H1 (cell line): ENCODE results near the gene BPGM. TPM values are rescaled to one million over a fixed set of nuclear protein-coding genes. Genes with fewer than 3 reads are reported as not detected.

Experiments used
- CTCF ChIA-PET: fragments of 300-600 bp; sonication (Branson Sonifier 250); formaldehyde crosslinking; loops from one replicate; lab custom pipeline; 2021; ENCODE audit not compliant: partially characterized antibody; lab: Charles Lee
- POLR2A ChIA-PET: fragments of 300-600 bp; sonication (Branson Sonifier 250); formaldehyde crosslinking; loops from one replicate; lab custom pipeline; 2021; ENCODE audit warnings: inconsistent platforms; ENCODE audit not compliant: partially characterized antibody; lab: Charles Lee
- DNase-seq, 2 experiments: peaks; one replicate each; pipeline versions ENCODE4 v3.0.0 to v3.0.0-alpha.2; 2010 to 2022; ENCODE audit warnings: low spot score in 2 of 2, low read depth in 1 of 2, mixed read lengths in 1 of 2
- FAIRE-seq: peaks from 2 replicates; lab custom pipeline; 2011; peaks lifted over from hg19 to GRCh38; lab: Jason Lieb, UNC
- H2AFZ ChIP-seq: 2 replicates; pipeline ENCODE4 v1.8.1; 2012; ENCODE audit warnings: low read length, inconsistent platforms
- H2AK5ac ChIP-seq: 2 replicates; pipeline ENCODE4 v1.6.1; 2013; ENCODE audit warnings: low read depth, low read length
- H2BK120ac ChIP-seq: replicated peaks from 2 replicates; pipeline ENCODE3; 2013; ENCODE audit warnings: low read depth, low read length, inconsistent platforms
- H2BK12ac ChIP-seq: 2 replicates; pipeline ENCODE4 v1.6.1; 2013; ENCODE audit warnings: low read depth, low read length
- H2BK15ac ChIP-seq: 2 replicates; pipeline ENCODE4 v1.6.1; 2013; ENCODE audit warnings: low read length
- H2BK20ac ChIP-seq: 2 replicates; pipeline ENCODE4 v1.6.1; 2013; ENCODE audit warnings: low read length
- H2BK5ac ChIP-seq: 2 replicates; pipeline ENCODE4 v1.6.1; 2013; ENCODE audit warnings: low read depth, low read length
- H3K14ac ChIP-seq: 2 replicates; pipeline ENCODE4 v1.6.1; 2013; ENCODE audit warnings: inconsistent platforms; ENCODE audit not compliant: insufficient read length
- H3K18ac ChIP-seq: 2 replicates; pipeline ENCODE4 v1.6.1; 2013; ENCODE audit warnings: low read length; ENCODE audit errors: extremely low read depth
- H3K23ac ChIP-seq: 2 replicates; pipeline ENCODE4 v1.6.1; 2013; ENCODE audit warnings: inconsistent platforms; ENCODE audit not compliant: insufficient read length
- H3K23me2 ChIP-seq: 2 replicates; pipeline ENCODE4 v1.6.1; 2013; ENCODE audit warnings: low read depth, low read length
- H3K27ac ChIP-seq: 2 replicates; pipeline ENCODE4 v1.6.1; 2011; ENCODE audit warnings: low read depth, low read length, inconsistent platforms
- H3K27me3 ChIP-seq, 4 experiments: replicated peaks in 1 of 4; 1 replicate in 1 of 4; 2 replicates in 3 of 4; pipeline versions ENCODE4 v1.6.1 to v1.8.1; 2011 to 2013; ENCODE audit warnings: low read length in 3 of 4, mild to moderate bottlenecking in 3 of 4, inconsistent platforms in 2 of 4, mixed read lengths in 2 of 4, moderate library complexity in 1 of 4; ENCODE audit not compliant: control insufficient read depth in 3 of 4, insufficient read depth in 3 of 4; ENCODE audit errors: extremely low read depth in 1 of 4
- H3K36me3 ChIP-seq, 4 experiments: 2 replicates each; pipeline versions ENCODE4 v1.6.1 to v1.8.1; 2011 to 2013; ENCODE audit warnings: mild to moderate bottlenecking in 4 of 4, low read length in 3 of 4, moderate library complexity in 2 of 4, control low read depth in 1 of 4, inconsistent platforms in 1 of 4; ENCODE audit not compliant: insufficient read depth in 4 of 4, control insufficient read depth in 2 of 4
- H3K4ac ChIP-seq: replicated peaks from 2 replicates; pipeline ENCODE3; 2013; ENCODE audit warnings: low read length, low read depth, mixed read lengths, inconsistent platforms; ENCODE audit not compliant: insufficient read length
- H3K4me1 ChIP-seq, 4 experiments: replicated peaks in 1 of 4; 1 replicate in 1 of 4; 2 replicates in 3 of 4; pipeline versions ENCODE4 v1.6.1 to v1.8.1; 2011 to 2013; ENCODE audit warnings: low read length in 3 of 4, inconsistent platforms in 2 of 4, mixed read lengths in 1 of 4; ENCODE audit not compliant: insufficient read depth in 4 of 4, control insufficient read depth in 3 of 4
- H3K4me2 ChIP-seq, 2 experiments: 2 replicates each; pipeline versions ENCODE4 v1.6.1 to v1.8.1; 2011 to 2013; ENCODE audit warnings: low read depth in 2 of 2, low read length in 2 of 2, control low read depth in 1 of 2, inconsistent platforms in 1 of 2, mild to moderate bottlenecking in 1 of 2; ENCODE audit not compliant: insufficient read depth in 1 of 2
- H3K4me3 ChIP-seq, 4 experiments: fragments of 200-600, 300-600 bp in 1 of 4; sonication (generic), shearing (Covaris generic), sonication (Bioruptor Twin) in 1 of 4; 2 replicates each; pipeline versions ENCODE4 v1.5.1 to v1.8.1; 2011 to 2016; ENCODE audit warnings: low read length in 4 of 4, low read depth in 3 of 4, control low read depth in 2 of 4, inconsistent platforms in 2 of 4, mild to moderate bottlenecking in 2 of 4, mixed read lengths in 1 of 4, moderate library complexity in 1 of 4; ENCODE audit not compliant: insufficient read depth in 2 of 4; ENCODE audit errors: extremely low read depth in 1 of 4
- H3K56ac ChIP-seq: replicated peaks from 2 replicates; pipeline ENCODE3; 2013; ENCODE audit warnings: low read depth, mild to moderate bottlenecking, mixed read lengths, low read length, inconsistent platforms; ENCODE audit not compliant: insufficient read length
- H3K79me1 ChIP-seq: 2 replicates; pipeline ENCODE4 v1.6.1; 2013; ENCODE audit warnings: low read depth, low read length, control low read depth
- H3K79me2 ChIP-seq, 2 experiments: 2 replicates each; pipeline versions ENCODE4 v1.6.1 to v1.8.1; 2012 to 2013; ENCODE audit warnings: low read length in 2 of 2, mild to moderate bottlenecking in 2 of 2, inconsistent platforms in 1 of 2; ENCODE audit not compliant: insufficient read depth in 2 of 2, control insufficient read depth in 1 of 2
- H3K9ac ChIP-seq, 4 experiments: replicated peaks in 1 of 4; 1 replicate in 1 of 4; 2 replicates in 3 of 4; pipeline versions ENCODE4 v1.6.1 to v1.8.1; 2011 to 2013; ENCODE audit warnings: low read depth in 3 of 4, low read length in 3 of 4, control low read depth in 2 of 4, mild to moderate bottlenecking in 2 of 4, moderate library complexity in 2 of 4, inconsistent platforms in 1 of 4; ENCODE audit errors: extremely low read depth in 1 of 4
- H3K9me3 ChIP-seq, 2 experiments: 2 replicates each; pipeline versions ENCODE4 v1.6.1 to v1.8.1; 2012 to 2013; ENCODE audit warnings: mild to moderate bottlenecking in 2 of 2, moderate library complexity in 2 of 2, control low read depth in 1 of 2, inconsistent platforms in 1 of 2, low read depth in 1 of 2, low read length in 1 of 2, mixed read lengths in 1 of 2; ENCODE audit not compliant: insufficient read depth in 2 of 2
- H4K20me1 ChIP-seq, 2 experiments: replicated peaks in 1 of 2; 2 replicates each; pipeline versions ENCODE3 to v1.8.1; 2011 to 2013; ENCODE audit warnings: inconsistent platforms in 2 of 2, low read length in 2 of 2, mild to moderate bottlenecking in 1 of 2; ENCODE audit not compliant: insufficient read depth in 2 of 2, control insufficient read depth in 1 of 2
- H4K5ac ChIP-seq: 2 replicates; pipeline ENCODE4 v1.6.1; 2013; ENCODE audit warnings: low read length, low read depth, mixed read lengths, inconsistent platforms; ENCODE audit not compliant: insufficient read length
- H4K8ac ChIP-seq: 2 replicates; pipeline ENCODE4 v1.8.0; 2013; ENCODE audit warnings: mild to moderate bottlenecking, moderate library complexity, low read length, inconsistent platforms; ENCODE audit not compliant: insufficient read depth; ENCODE audit errors: extremely low read depth
- H4K91ac ChIP-seq: replicated peaks from 2 replicates; pipeline ENCODE3; 2013; ENCODE audit warnings: low read length, mixed read lengths, inconsistent platforms; ENCODE audit not compliant: insufficient read length
- BACH1 ChIP-seq: IDR thresholded peaks from 2 replicates; pipeline ENCODE4 v1.6.1; 2012; ENCODE audit warnings: low read length, improper control_type of control experiment
- CEBPB ChIP-seq: IDR thresholded peaks from 2 replicates; pipeline ENCODE4 v1.6.1; 2012; ENCODE audit warnings: low read depth, low read length
- CHD2 ChIP-seq: IDR thresholded peaks from 2 replicates; pipeline ENCODE4 v1.6.1; 2012; ENCODE audit warnings: low read length, improper control_type of control experiment
- KDM4A ChIP-seq: IDR thresholded peaks from one replicate; pipeline ENCODE4 v1.7.1; 2012; ENCODE audit warnings: low read depth, mild to moderate bottlenecking, moderate library complexity, low read length, inconsistent platforms; ENCODE audit not compliant: severe bottlenecking
- SIX5 ChIP-seq: IDR thresholded peaks from 2 replicates; pipeline ENCODE4 v1.6.1; 2011; ENCODE audit warnings: mild to moderate bottlenecking, low read depth, low read length
- SP2 ChIP-seq: IDR thresholded peaks from 2 replicates; pipeline ENCODE4 v1.6.1; 2012; ENCODE audit warnings: mild to moderate bottlenecking, low read length, inconsistent platforms
- SUZ12 ChIP-seq: fragments of 200-600 bp; sonication (generic); IDR thresholded peaks from 2 replicates; pipeline ENCODE4 v1.6.1; 2012; ENCODE audit warnings: mild to moderate bottlenecking, inconsistent platforms, low read length, moderate library complexity, mixed read lengths
- WGBS, 2 experiments: shearing (Covaris generic) in 1 of 2; methylation state at CpG; one replicate each; pipeline versions ENCODE4 v1.1.6 to v1.1.7; 2013 to 2015; ENCODE audit warnings: low lambda C conversion rate in 2 of 2, mixed read lengths in 2 of 2, inconsistent platforms in 1 of 2, low coverage in 1 of 2, missing lambda C conversion rate in 1 of 2; ENCODE audit not compliant: insufficient replicate concordance in 2 of 2, insufficient coverage in 1 of 2, insufficient read length in 1 of 2; ENCODE audit errors: extremely low coverage in 1 of 2, missing lambda C conversion rate in 1 of 2; 5-methylcytosine and 5-hydroxymethylcytosine counted together
- polyA plus RNA-seq, 7 experiments: library from polyadenylated mRNA; depleted of rRNA in 3 of 7; stranded (reverse) in 5 of 7; unstranded in 2 of 7; fragments of >200 nt in 5 of 7; fragments of 200-250 nt in 2 of 7; gene quantifications; 1 replicate in 5 of 7; 2 replicates in 1 of 7; 4 replicates in 1 of 7; pipeline versions ENCODE4 v1.2.1 to v1.2.3, GENCODE V29; 2011 to 2013; ENCODE audit warnings: missing spikeins in 2 of 7, mixed read lengths in 2 of 7
- total RNA-seq: library from RNA; stranded (reverse); fragmentation: NEBNext Ultra II Directional; extraction: Animal tissue kit (Norgen Biotek cat#: 25700); gene quantifications from 2 replicates; pipeline ENCODE4 v1.2.1, GENCODE V29; 2021
- TF ChIP-seq, protein P1 (sequence below): IDR thresholded peaks from 2 replicates; pipeline ENCODE4 v1.6.1; 2011; ENCODE audit warnings: low read depth, mild to moderate bottlenecking, low read length; ENCODE audit not compliant: insufficient read depth

Gene BPGM
- total and polyA plus RNA-seq, 2 of the 8 experiments (the other 6 are each of a cell fraction or from before 2014, with no cell fraction given), result 9.7 to 15.3 TPM

DNA sequence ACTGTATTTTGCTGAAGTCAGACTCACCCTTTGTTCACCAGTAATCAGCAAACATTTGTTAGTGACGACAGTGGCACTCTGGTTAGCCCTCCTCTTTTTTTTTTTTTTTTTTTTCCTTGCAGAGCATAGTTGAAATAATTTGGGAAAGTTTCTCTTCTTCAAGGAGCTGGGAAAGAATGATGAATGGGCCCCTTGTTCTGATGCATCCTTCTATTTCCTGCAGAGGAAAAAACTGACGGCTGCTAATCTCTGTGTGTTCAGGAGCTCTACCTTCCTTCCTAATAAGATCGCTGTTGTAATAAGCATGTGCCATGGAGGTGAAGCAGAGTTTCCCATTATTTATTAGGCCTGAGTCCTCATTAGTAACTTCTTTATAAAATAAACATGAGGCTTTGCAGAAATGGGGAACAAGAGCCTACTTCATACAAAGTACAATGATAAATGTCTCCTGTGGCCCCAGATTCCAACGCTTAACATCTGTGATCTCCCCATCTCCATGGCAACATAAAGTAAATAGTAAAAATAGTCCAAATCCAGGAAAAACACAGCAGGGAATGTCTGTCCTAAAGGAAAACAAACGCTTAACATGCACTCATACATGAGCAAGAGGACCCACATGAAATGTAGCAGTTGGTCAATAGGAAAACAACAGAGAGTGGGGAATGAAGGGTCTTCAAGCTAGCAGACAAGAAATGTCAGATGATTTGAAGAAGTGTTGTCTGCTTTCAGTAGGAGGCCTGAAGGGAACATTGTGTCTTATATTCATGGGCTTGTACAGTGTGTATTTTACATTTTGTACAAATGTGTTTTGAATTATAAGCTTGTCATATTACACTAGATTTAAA lies 73.7 kb downstream of the BPGM start:
- Histone ChIP-seq H2AK5ac (no peak overlapping the region), H3K23me2 (no peaks in the 10 kb centered on the region), H4K8ac (no peak overlapping the region), H3K4ac (no peak overlapping the region), H3K23ac (no peak overlapping the region), H2AFZ (no peak overlapping the region), H3K79me1 (no peaks in the 10 kb centered on the region), H2BK120ac (no peak overlapping the region), H3K9me3 (no peaks in the 10 kb centered on the region), H4K91ac (no peak overlapping the region), H3K56ac (no peak overlapping the region), H3K4me1 (no peaks in the 10 kb centered on the region), H2BK20ac (no peak overlapping the region), H3K27me3 (peaks cover 0 to 1% (median 0%) of the 10 kb centered on the region in 4 experiments; a peak in 1 of 7 replicates), H2BK15ac (no peak overlapping the region), H3K27ac (no peak overlapping the region), H3K18ac (no peak overlapping the region), H3K4me3 (no peak overlapping the region), H3K36me3 (no peaks in the 10 kb centered on the region), H4K5ac (no peak overlapping the region), H3K9ac (no peak overlapping the region), H3K4me2 (no peak overlapping the region), H3K14ac (no peak overlapping the region), H4K20me1 (no peaks in the 10 kb centered on the region), H3K79me2 (no peaks in the 10 kb centered on the region), H2BK5ac (no peak overlapping the region), H2BK12ac (no peak overlapping the region)
- FAIRE-seq (no peak), DNase-seq (no peak)
- ChIA-PET CTCF (interaction anchor here (0.6 to 17.5 kb wide), 13 partner anchors 9 to 223 kb away, joined by 3 to 249 read pairs (median 4); no protein-coding TSS in a partner anchor), POLR2A (interaction anchor here (0.6 to 0.7 kb wide), 2 partner anchors 29 to 33 kb away, joined by 3 read pairs; no protein-coding TSS in a partner anchor)
- TF ChIP-seq SP2 (no peak), CHD2 (no peak), KDM4A (no peak), BACH1 (no peak), SIX5 (no peak), CEBPB (no peak), SUZ12 (no peak)
- TF ChIP-seq, protein P1, sequence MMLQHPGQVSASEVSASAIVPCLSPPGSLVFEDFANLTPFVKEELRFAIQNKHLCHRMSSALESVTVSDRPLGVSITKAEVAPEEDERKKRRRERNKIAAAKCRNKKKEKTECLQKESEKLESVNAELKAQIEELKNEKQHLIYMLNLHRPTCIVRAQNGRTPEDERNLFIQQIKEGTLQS, result no peak
- 84% methylated on average over 5 of the region's 5 CpGs; no CpG with 5 or more reads in 1 of the 2 experiments for WGBS, 2 experiments
